HG03280 (cell line): ENCODE results near the gene ASCC1.

Source experiments
- ATAC-seq: cut with Tn5 transposase; IDR thresholded peaks from one replicate; pipeline ENCODE4 v1.9.1; 2021; ENCODE audit warnings: mild to moderate bottlenecking, moderate library complexity; ENCODE audit not compliant: unreplicated experiment

Gene ASCC1

GRCh38 chr10:72069751-72070526 is 146.1 kb downstream of the ASCC1 start:
- ATAC-seq = no peak

- no peak for ATAC-seq
Measured at GRCh38 chr10:72068901-72069446, 147.1 kb downstream of the ASCC1 start.

- ATAC-seq = no peak
Measured at GRCh38 chr10:72068126-72068765, 147.8 kb downstream of the ASCC1 start.

- ATAC-seq = no peak
Measured at GRCh38 chr10:72067463-72068125, 148.5 kb downstream of the ASCC1 start.

GRCh38 chr10:72066318-72067284 is 149.5 kb downstream of the ASCC1 start:
- no peak for ATAC-seq

- ATAC-seq = no peak
Measured at GRCh38 chr10:72065439-72066025, 150.5 kb downstream of the ASCC1 start.

GRCh38 chr10:72063703-72064391 is 152.2 kb downstream of the ASCC1 start:
- ATAC-seq = no peak

- ATAC-seq = no peak
Measured at GRCh38 chr10:72062832-72063702, 153.0 kb downstream of the ASCC1 start.

GRCh38 chr10:72062382-72062781 is 153.7 kb downstream of the ASCC1 start:
- no peak for ATAC-seq

- ATAC-seq = no peak
Measured at GRCh38 chr10:72061930-72062329, 154.1 kb downstream of the ASCC1 start.

- no peak for ATAC-seq
Measured at GRCh38 chr10:72061491-72061890, 154.6 kb downstream of the ASCC1 start.

GRCh38 chr10:72059843-72060822 is 155.9 kb downstream of the ASCC1 start:
- no peak for ATAC-seq

- no peak for ATAC-seq
Measured at GRCh38 chr10:72058989-72059842, 156.9 kb downstream of the ASCC1 start.

- no peak for ATAC-seq
Measured at GRCh38 chr10:72058347-72058898, 157.7 kb downstream of the ASCC1 start.

GRCh38 chr10:72056932-72057751 is 158.9 kb downstream of the ASCC1 start:
- ATAC-seq = no peak
